HepG2 (cell line): ENCODE data around the gene EVA1A. TPM values are rescaled to one million over a fixed set of nuclear protein-coding genes. Genes with fewer than 3 reads are reported as not detected.

ENCODE experiments used
- CREB1 ChIP-seq, 2 experiments: fragments of 450-650 bp in 1 of 2; IDR thresholded peaks; 2 replicates each; pipeline ENCODE4 v1.6.1; 2016 to 2017; ENCODE audit warnings: control low read depth in 1 of 2, mild to moderate bottlenecking in 1 of 2, missing compliant biosample characterization in 1 of 2, missing genetic modification characterization in 1 of 2
- FUBP1 ChIP-seq: sonication (generic); formaldehyde crosslinking; IDR thresholded peaks from 2 replicates; pipeline ENCODE4 v1.5.1; 2020; ENCODE audit warnings: missing genetic modification reagents, mild to moderate bottlenecking, borderline replicate concordance
- JDP2 ChIP-seq: sonication (generic); formaldehyde crosslinking; IDR thresholded peaks from 2 replicates; pipeline ENCODE4 v1.8.1; 2022; ENCODE audit warnings: missing genetic modification reagents, borderline replicate concordance
- KLF16 ChIP-seq, 2 experiments: sonication (generic) in 1 of 2; formaldehyde crosslinking in 1 of 2; IDR thresholded peaks; 2 replicates each; pipeline versions ENCODE4 v1.6.1 to v1.8.0; 2016 to 2023; ENCODE audit warnings: missing genetic modification reagents in 2 of 2, missing compliant biosample characterization in 1 of 2
- POLR2AphosphoS5 ChIP-seq: IDR thresholded peaks from 2 replicates; pipeline ENCODE4 v1.6.1; 2012; ENCODE audit warnings: low read depth, low read length
- SMAD9 ChIP-seq: sonication (generic); formaldehyde crosslinking; IDR thresholded peaks from 2 replicates; pipeline ENCODE4 v1.5.1; 2020; ENCODE audit warnings: mild to moderate bottlenecking, missing genetic modification reagents
- SMARCE1 ChIP-seq: fragments of 450-650 bp; IDR thresholded peaks from 2 replicates; pipeline ENCODE4 v1.6.1; 2017; ENCODE audit warnings: borderline replicate concordance
- SP140L ChIP-seq: sonication (generic); formaldehyde crosslinking; IDR thresholded peaks from 2 replicates; pipeline ENCODE4 v1.4.0; 2020; ENCODE audit warnings: missing genetic modification reagents, borderline replicate concordance
- SP4 ChIP-seq: sonication (generic); formaldehyde crosslinking; IDR thresholded peaks from 2 replicates; pipeline ENCODE4 v1.8.1; 2023; ENCODE audit warnings: mild to moderate bottlenecking, missing genetic modification reagents
- THYN1 ChIP-seq: sonication (generic); formaldehyde crosslinking; IDR thresholded peaks from 2 replicates; pipeline ENCODE4 v1.8.1; 2023; ENCODE audit warnings: low read depth, mild to moderate bottlenecking, moderate library complexity, missing genetic modification reagents, borderline replicate concordance
- XBP1 ChIP-seq: sonication (generic); formaldehyde crosslinking; IDR thresholded peaks from 2 replicates; pipeline ENCODE4 v1.5.0; 2020; ENCODE audit warnings: missing genetic modification reagents
- ZNF124 ChIP-seq: sonication (generic); formaldehyde crosslinking; IDR thresholded peaks from 2 replicates; pipeline ENCODE4 v1.4.0; 2020; ENCODE audit warnings: missing genetic modification reagents
- ZNF207 ChIP-seq: fragments of 450-650 bp; IDR thresholded peaks from 2 replicates; pipeline ENCODE4 v1.6.1; 2016; ENCODE audit warnings: antibody characterized with exemption, borderline replicate concordance
- ZNF33B ChIP-seq: sonication (generic); formaldehyde crosslinking; IDR thresholded peaks from 2 replicates; pipeline ENCODE4 v1.5.1; 2020; ENCODE audit warnings: mild to moderate bottlenecking, missing genetic modification reagents
- ZNF430 ChIP-seq: sonication (generic); formaldehyde crosslinking; IDR thresholded peaks from 2 replicates; pipeline ENCODE4 v1.9.0; 2021; ENCODE audit warnings: mild to moderate bottlenecking, missing genetic modification reagents
- ZNF441 ChIP-seq: sonication (generic); formaldehyde crosslinking; IDR thresholded peaks from 2 replicates; pipeline ENCODE4 v1.7.0; 2021; ENCODE audit warnings: missing genetic modification reagents, borderline replicate concordance
- ZNF501 ChIP-seq: sonication (generic); formaldehyde crosslinking; IDR thresholded peaks from 2 replicates; pipeline ENCODE4 v1.5.1; 2020; ENCODE audit warnings: mild to moderate bottlenecking, moderate library complexity, missing genetic modification reagents
- ZNF749 ChIP-seq: sonication (generic); formaldehyde crosslinking; IDR thresholded peaks from 2 replicates; pipeline ENCODE4 v1.8.0; 2022; ENCODE audit warnings: mild to moderate bottlenecking, missing genetic modification reagents, moderate library complexity, borderline replicate concordance
- ZNF75D ChIP-seq: sonication (generic); formaldehyde crosslinking; IDR thresholded peaks from 2 replicates; pipeline ENCODE4 v1.8.1; 2023; ENCODE audit warnings: missing genetic modification reagents, mild to moderate bottlenecking, borderline replicate concordance
- polyA plus RNA-seq, 8 experiments: library from polyadenylated mRNA; depleted of rRNA in 3 of 8; stranded (reverse) in 7 of 8; unstranded in 1 of 8; fragments of >200 nt; fragmentation: Illumina TruSeq in 4 of 8; extraction: Trizol in 4 of 8; gene quantifications; 2 replicates each; pipeline versions ENCODE4 v1.2.1 to v1.2.3, GENCODE V29; 2011 to 2016; ENCODE audit warnings: low read depth in 4 of 8, missing spikeins in 1 of 8, mixed read lengths in 1 of 8; ENCODE audit not compliant: insufficient read depth in 1 of 8
- total RNA-seq, 5 experiments: library from RNA; depleted of rRNA; stranded (reverse); fragments of >200 nt; fragmentation: Illumina TruSeq; extraction: Trizol; gene quantifications; 2 replicates each; pipeline ENCODE4 v1.2.3, GENCODE V29; 2016; ENCODE audit warnings: low read depth in 1 of 5
- TF ChIP-seq, protein P1 (sequence below): sonication (generic); formaldehyde crosslinking; IDR thresholded peaks from 2 replicates; pipeline ENCODE4 v1.5.0; 2020; ENCODE audit warnings: mild to moderate bottlenecking, missing genetic modification reagents, borderline replicate concordance
- TF ChIP-seq, protein P2 (sequence below): sonication (generic); formaldehyde crosslinking; IDR thresholded peaks from 2 replicates; pipeline ENCODE4 v1.4.0; 2020; ENCODE audit warnings: missing genetic modification reagents, borderline replicate concordance
- TF ChIP-seq, protein P3 (sequence below): sonication (generic); formaldehyde crosslinking; conservative IDR thresholded peaks from 2 replicates; pipeline ENCODE4 v1.8.1; 2023; ENCODE audit warnings: missing genetic modification reagents

The EVA1A gene
- total and polyA plus RNA-seq, 2 of the 13 experiments (the other 11 are each of a cell fraction or from before 2014, with no cell fraction given), result 57.5 to 57.8 TPM

DNA sequence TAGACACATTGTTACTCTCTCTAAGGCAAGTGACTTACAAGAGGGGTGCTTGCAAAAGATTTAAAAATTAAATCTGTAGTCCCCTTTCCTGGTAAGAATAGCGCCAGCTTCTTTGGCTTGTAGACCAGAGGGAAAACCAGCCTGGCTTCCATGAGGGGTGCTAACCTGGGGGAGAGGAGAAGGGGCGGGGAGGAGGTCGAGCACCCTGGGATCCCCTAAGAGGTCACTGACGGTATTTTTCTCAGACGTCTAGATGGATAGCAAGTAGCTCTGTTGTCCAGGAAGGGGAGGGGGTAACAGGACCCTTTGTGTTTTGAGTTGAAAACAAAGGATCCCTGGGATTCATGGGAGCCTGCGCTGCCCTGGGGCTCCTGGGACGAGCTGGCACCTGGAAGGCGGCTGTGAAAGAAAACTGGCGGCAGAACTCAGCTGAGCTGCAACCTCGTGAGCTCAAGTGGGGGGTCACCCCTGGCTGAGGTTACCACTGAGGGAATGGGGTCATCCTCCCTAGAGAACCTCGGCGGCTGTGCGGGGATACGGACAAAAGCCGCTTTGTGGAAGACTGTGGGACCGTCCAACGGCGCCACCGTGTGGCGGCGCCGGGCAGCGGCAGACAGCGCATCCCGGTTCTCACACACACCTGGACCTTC, 48.1 kb upstream of the EVA1A start (continued):
- TF ChIP-seq, protein P1, sequence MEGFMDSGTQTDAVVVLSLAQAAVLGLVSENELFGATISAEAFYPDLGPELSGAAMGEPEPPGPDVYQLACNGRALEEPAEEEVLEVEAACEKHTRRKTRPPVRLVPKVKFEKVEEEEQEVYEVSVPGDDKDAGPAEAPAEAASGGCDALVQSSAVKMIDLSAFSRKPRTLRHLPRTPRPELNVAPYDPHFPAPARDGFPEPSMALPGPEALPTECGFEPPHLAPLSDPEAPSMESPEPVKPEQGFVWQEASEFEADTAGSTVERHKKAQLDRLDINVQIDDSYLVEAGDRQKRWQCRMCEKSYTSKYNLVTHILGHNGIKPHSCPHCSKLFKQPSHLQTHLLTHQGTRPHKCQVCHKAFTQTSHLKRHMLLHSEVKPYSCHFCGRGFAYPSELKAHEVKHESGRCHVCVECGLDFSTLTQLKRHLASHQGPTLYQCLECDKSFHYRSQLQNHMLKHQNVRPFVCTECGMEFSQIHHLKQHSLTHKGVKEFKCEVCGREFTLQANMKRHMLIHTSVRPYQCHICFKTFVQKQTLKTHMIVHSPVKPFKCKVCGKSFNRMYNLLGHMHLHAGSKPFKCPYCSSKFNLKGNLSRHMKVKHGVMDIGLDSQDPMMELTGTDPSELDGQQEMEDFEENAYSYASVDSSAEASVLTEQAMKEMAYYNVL (CRISPR knock-in tag), result peak; percentile 72; the same call in 1 of the 2 replicates
- TF ChIP-seq ZNF207 (no peak), SP4 (CRISPR knock-in tag) (0 out of 2 replicates have a peak, but pooled peaks have one; percentile 77), ZNF441 (peak; percentile 55; the same call in 1 of the 2 replicates), ZNF124 (CRISPR knock-in tag) (peak; percentile 73; the same call in 1 of the 2 replicates), THYN1 (CRISPR knock-in tag) (no peak), SMAD9 (0 out of 2 replicates have a peak, but pooled peaks have one; percentile 36), ZNF430 (peak; percentile 76; the same call in 1 of the 2 replicates), CREB1 (IDR thresholded peaks at IDR 0.05) (no peak), CREB1 (CRISPR knock-in tag; IDR thresholded peaks at IDR 0.05) (no peak), FUBP1 (CRISPR knock-in tag) (0 out of 2 replicates have a peak, but pooled peaks have one; percentile 54), ZNF501 (CRISPR knock-in tag) (peak; percentile 87; the same call in 1 of the 2 replicates), ZNF749 (CRISPR knock-in tag) (no peak; the same call in 1 of the 2 replicates), KLF16 (CRISPR knock-in tag; IDR thresholded peaks at IDR 0.05) (peak in 1 of 2 experiments; percentile 74; a peak in 2 of 4 replicates), JDP2 (no peak), XBP1 (CRISPR knock-in tag) (no peak), SP140L (CRISPR knock-in tag) (no peak), ZNF75D (CRISPR knock-in tag) (no peak), SMARCE1 (no peak), ZNF33B (CRISPR knock-in tag) (peak; percentile 78; the same call in 1 of the 2 replicates), POLR2AphosphoS5 (no peak)
- TF ChIP-seq, protein P2, sequence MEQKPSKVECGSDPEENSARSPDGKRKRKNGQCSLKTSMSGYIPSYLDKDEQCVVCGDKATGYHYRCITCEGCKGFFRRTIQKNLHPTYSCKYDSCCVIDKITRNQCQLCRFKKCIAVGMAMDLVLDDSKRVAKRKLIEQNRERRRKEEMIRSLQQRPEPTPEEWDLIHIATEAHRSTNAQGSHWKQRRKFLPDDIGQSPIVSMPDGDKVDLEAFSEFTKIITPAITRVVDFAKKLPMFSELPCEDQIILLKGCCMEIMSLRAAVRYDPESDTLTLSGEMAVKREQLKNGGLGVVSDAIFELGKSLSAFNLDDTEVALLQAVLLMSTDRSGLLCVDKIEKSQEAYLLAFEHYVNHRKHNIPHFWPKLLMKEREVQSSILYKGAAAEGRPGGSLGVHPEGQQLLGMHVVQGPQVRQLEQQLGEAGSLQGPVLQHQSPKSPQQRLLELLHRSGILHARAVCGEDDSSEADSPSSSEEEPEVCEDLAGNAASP, result peak; percentile 79; the same call in 1 of the 2 replicates
- TF ChIP-seq, protein P3, sequence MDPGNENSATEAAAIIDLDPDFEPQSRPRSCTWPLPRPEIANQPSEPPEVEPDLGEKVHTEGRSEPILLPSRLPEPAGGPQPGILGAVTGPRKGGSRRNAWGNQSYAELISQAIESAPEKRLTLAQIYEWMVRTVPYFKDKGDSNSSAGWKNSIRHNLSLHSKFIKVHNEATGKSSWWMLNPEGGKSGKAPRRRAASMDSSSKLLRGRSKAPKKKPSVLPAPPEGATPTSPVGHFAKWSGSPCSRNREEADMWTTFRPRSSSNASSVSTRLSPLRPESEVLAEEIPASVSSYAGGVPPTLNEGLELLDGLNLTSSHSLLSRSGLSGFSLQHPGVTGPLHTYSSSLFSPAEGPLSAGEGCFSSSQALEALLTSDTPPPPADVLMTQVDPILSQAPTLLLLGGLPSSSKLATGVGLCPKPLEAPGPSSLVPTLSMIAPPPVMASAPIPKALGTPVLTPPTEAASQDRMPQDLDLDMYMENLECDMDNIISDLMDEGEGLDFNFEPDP (CRISPR knock-in tag), result no peak
